K562 (cell line): Measurements from ENCODE around the gene TNPO2. TPM values are rescaled to one million over a fixed set of nuclear protein-coding genes. Genes with fewer than 3 reads are reported as not detected.
A peak's percentile ranks its signal among the peaks of the same experiment; 100 is the strongest.

ENCODE experiments used
- ATAC-seq: fragments of 200-7000 bp; cut with Tn5 transposase; 3 replicates; pipeline ENCODE4 v1.9.1; 2020; ENCODE audit warnings: moderate library complexity
- BruUV-seq: library from RNA; stranded (reverse); fragments of 400-500 nt; replicated peaks from 2 replicates; lab custom pipeline; 2021; lab: Mats Ljungman, UMichigan
- CTCF ChIA-PET: fragments of 300-600 bp; formaldehyde crosslinking; extraction: SDS; loops from one replicate; lab custom pipeline; 2021; ENCODE audit warnings: low intra/inter-chr PET ratio; lab: Yijun Ruan, JAX
- POLR2A ChIA-PET: fragments of 300-600, 350-650 bp; sonication (Branson Sonifier 250); formaldehyde crosslinking; extraction: SDS; loops from one replicate; lab custom pipeline; 2021; ENCODE audit warnings: antibody characterized with exemption, inconsistent platforms; lab: Yijun Ruan, JAX
- DNase-seq, 4 experiments: peaks; one replicate each; pipeline versions ENCODE4 v3.0.0 to v3.0.0-alpha.2; 2011 to 2018; ENCODE audit warnings: low spot score in 3 of 4, mixed read lengths in 3 of 4; ENCODE audit errors: extremely low read depth in 1 of 4
- FAIRE-seq: peaks from 2 replicates; lab custom pipeline; 2011; peaks lifted over from hg19 to GRCh38; lab: Jason Lieb, UNC
- H2AFZ ChIP-seq: 2 replicates; pipeline ENCODE4 v1.6.0; 2011; ENCODE audit warnings: low read depth, low read length, control low read depth, inconsistent platforms
- H3K27ac ChIP-seq: fragments of 200-600 bp; 3 replicates; pipeline ENCODE4 v1.8.0; 2011; ENCODE audit warnings: low read depth, mild to moderate bottlenecking, control low read depth, inconsistent platforms, low read length, moderate library complexity, mixed read lengths; ENCODE audit errors: extremely low read depth
- H3K27me3 ChIP-seq, 2 experiments: fragments of 300-600 bp in 1 of 2; 2 replicates in 1 of 2; 3 replicates in 1 of 2; pipeline versions ENCODE4 v1.6.0 to v1.8.0; 2011; ENCODE audit warnings: inconsistent platforms in 2 of 2, low read length in 2 of 2, mild to moderate bottlenecking in 1 of 2, mixed read lengths in 1 of 2, moderate library complexity in 1 of 2; ENCODE audit not compliant: control insufficient read depth in 2 of 2, insufficient read depth in 2 of 2
- H3K36me3 ChIP-seq: fragments of 300-600 bp; 3 replicates; pipeline ENCODE4 v1.8.0; 2011; ENCODE audit warnings: mild to moderate bottlenecking, low read length, inconsistent platforms; ENCODE audit not compliant: control insufficient read depth, insufficient read depth
- H3K4me1 ChIP-seq, 2 experiments: fragments of 200-600 bp in 1 of 2; replicated peaks in 1 of 2; 2 replicates in 1 of 2; 3 replicates in 1 of 2; pipeline versions ENCODE4 v1.5.1 to v1.8.0; 2011; ENCODE audit warnings: inconsistent platforms in 2 of 2, low read length in 2 of 2, mild to moderate bottlenecking in 1 of 2, mixed read lengths in 1 of 2, moderate library complexity in 1 of 2; ENCODE audit not compliant: control insufficient read depth in 2 of 2, insufficient read depth in 2 of 2
- H3K4me2 ChIP-seq: 2 replicates; pipeline ENCODE4 v1.6.1; 2011; ENCODE audit warnings: low read length, control low read depth, inconsistent platforms, mixed read lengths; ENCODE audit not compliant: insufficient read depth
- H3K4me3 ChIP-seq: fragments of 200-600 bp; sonication (generic), shearing (Covaris generic); 2 replicates; pipeline ENCODE4 v1.5.1; 2016; ENCODE audit warnings: control low read depth, inconsistent platforms
- H3K79me2 ChIP-seq: fragments of 200-600 bp; 3 replicates; pipeline ENCODE4 v1.8.0; 2011; ENCODE audit warnings: low read length, inconsistent platforms; ENCODE audit not compliant: control insufficient read depth, insufficient read depth
- H3K9ac ChIP-seq, 2 experiments: 2 replicates each; pipeline versions ENCODE4 v1.6.0 to v1.6.1; 2011; ENCODE audit warnings: low read depth in 2 of 2, low read length in 2 of 2, control low read depth in 1 of 2, inconsistent platforms in 1 of 2, mild to moderate bottlenecking in 1 of 2, mixed read lengths in 1 of 2; ENCODE audit not compliant: insufficient read depth in 1 of 2
- H3K9me1 ChIP-seq: one replicate; pipeline ENCODE4 v1.6.0; 2011; ENCODE audit warnings: inconsistent platforms, mild to moderate bottlenecking, low read length, moderate library complexity; ENCODE audit not compliant: control insufficient read depth, insufficient read depth
- H3K9me3 ChIP-seq: replicated peaks from 2 replicates; pipeline ENCODE4 v1.5.1; 2011; ENCODE audit warnings: low read depth, low read length, inconsistent platforms; ENCODE audit not compliant: control insufficient read depth, insufficient read depth
- H4K20me1 ChIP-seq: replicated peaks from 2 replicates; pipeline ENCODE4 v1.6.1; 2011; ENCODE audit warnings: low read length, inconsistent platforms, mixed read lengths; ENCODE audit not compliant: control insufficient read depth, insufficient read depth
- DNMT1 ChIP-seq: fragments of 450-650 bp; IDR thresholded peaks from 2 replicates; pipeline ENCODE4 v1.6.1; 2016; ENCODE audit warnings: antibody characterized with exemption, mild to moderate bottlenecking
- GTF2F1 ChIP-seq: IDR thresholded peaks from 2 replicates; pipeline ENCODE4 v1.6.1; 2011; ENCODE audit warnings: low read depth, low read length, improper control_type of control experiment
- IRF1 ChIP-seq: sonication (generic); formaldehyde crosslinking; IDR thresholded peaks from 2 replicates; pipeline ENCODE4 v1.8.0; 2022; ENCODE audit warnings: missing genetic modification reagents, mild to moderate bottlenecking, borderline replicate concordance
- MEF2A ChIP-seq: IDR thresholded peaks from 2 replicates; pipeline ENCODE4 v1.6.1; 2011; ENCODE audit warnings: low read depth, mild to moderate bottlenecking, low read length, moderate library complexity; ENCODE audit not compliant: control insufficient read depth
- NRF1 ChIP-seq, 2 experiments: fragments of 450-650 bp; IDR thresholded peaks in 1 of 2; conservative IDR thresholded peaks in 1 of 2; 2 replicates each; pipeline ENCODE4 v1.6.1; 2014; ENCODE audit warnings: mild to moderate bottlenecking in 2 of 2
- POLR2AphosphoS5 ChIP-seq: IDR thresholded peaks from 2 replicates; pipeline ENCODE4 v1.6.1; 2011; ENCODE audit warnings: mild to moderate bottlenecking, low read depth, low read length, moderate library complexity; ENCODE audit not compliant: control insufficient read depth, insufficient read depth
- RAD21 ChIP-seq, 2 experiments: fragments of 250-450 bp in 1 of 2; fragments of 450-650 bp in 1 of 2; sonication (Bioruptor Pico) in 1 of 2; formaldehyde crosslinking in 1 of 2; IDR thresholded peaks in 1 of 2; conservative IDR thresholded peaks in 1 of 2; 2 replicates each; pipeline versions ENCODE4 v1.4.0 to v1.8.0; 2020 to 2022; ENCODE audit warnings: mild to moderate bottlenecking in 2 of 2, moderate library complexity in 1 of 2
- TEAD1 ChIP-seq, 2 experiments: fragments of 450-650 bp in 1 of 2; sonication (generic) in 1 of 2; formaldehyde crosslinking; IDR thresholded peaks; 2 replicates each; pipeline versions ENCODE4 v1.4.0 to v1.8.0; 2020 to 2022; ENCODE audit warnings: mild to moderate bottlenecking in 2 of 2, missing genetic modification reagents in 1 of 2
- VEZF1 ChIP-seq: fragments of 200-800 bp; sonication (Bioruptor generic); IDR thresholded peaks from 2 replicates; pipeline ENCODE4 v1.6.1; 2017; ENCODE audit warnings: missing genetic modification characterization, missing compliant biosample characterization
- YY1 ChIP-seq, 3 experiments: IDR thresholded peaks; 2 replicates each; pipeline ENCODE4 v1.6.1; 2011; ENCODE audit warnings: low read length in 2 of 3, mild to moderate bottlenecking in 2 of 3, moderate library complexity in 2 of 3, borderline replicate concordance in 1 of 3, control low read depth in 1 of 3, low read depth in 1 of 3; ENCODE audit not compliant: insufficient read depth in 3 of 3, insufficient replicate concordance in 2 of 3, control insufficient read depth in 1 of 3, insufficient read length in 1 of 3; ENCODE audit errors: extremely low read depth in 1 of 3
- ZFX ChIP-seq: sonication (generic); formaldehyde crosslinking; IDR thresholded peaks from 2 replicates; pipeline ENCODE4 v1.8.0; 2022; ENCODE audit warnings: mild to moderate bottlenecking, missing genetic modification reagents, moderate library complexity
- ZNF408 ChIP-seq: fragments of 250-450 bp; sonication (Bioruptor Pico); IDR thresholded peaks from 2 replicates; pipeline ENCODE4 v1.4.0; 2020; ENCODE audit warnings: low read depth, mild to moderate bottlenecking, moderate library complexity
- WGBS: fragments of 100-300 bp; shearing (Covaris generic); methylation state at CpG from one replicate; pipeline ENCODE4 v1.1.6; 2016; ENCODE audit warnings: low coverage, mixed read lengths; ENCODE audit not compliant: insufficient coverage; ENCODE audit errors: missing lambda C conversion rate; 5-methylcytosine and 5-hydroxymethylcytosine counted together
- in situ Hi-C: fragments of 300-500 bp; cut with MboI; formaldehyde crosslinking; loops from 4 replicates; pipeline ENCODE4 v1.15.0; 2018; ENCODE audit warnings: inconsistent platforms, mixed read lengths
- intact Hi-C: fragments of 100-400 bp; cut with micrococcal nuclease; formaldehyde crosslinking; loops from 2 replicates; pipeline ENCODE4 v1.14.2; 2022
- polyA plus RNA-seq, 8 experiments: library from polyadenylated mRNA; depleted of rRNA in 4 of 8; stranded (reverse) in 5 of 8; unstranded in 3 of 8; fragments of >200 nt; fragmentation: Nextera tagmentation in 2 of 8; fragmentation: Illumina TruSeq in 1 of 8; extraction: Ambion mirVana in 2 of 8; extraction: Trizol in 1 of 8; gene quantifications; 2 replicates each; pipeline versions ENCODE4 v1.2.1 to v1.2.3, GENCODE V29; 2011 to 2014; ENCODE audit warnings: inconsistent platforms in 1 of 8, missing spikeins in 1 of 8
- total RNA-seq, 7 experiments: library from RNA; depleted of rRNA in 6 of 7; stranded (reverse); fragments of >200 nt in 6 of 7; fragmentation: Illumina TruSeq in 2 of 7; extraction: Trizol in 2 of 7; gene quantifications; 2 replicates each; pipeline versions ENCODE4 v1.2.1 to v1.2.3, GENCODE V29; 2011 to 2021; ENCODE audit warnings: low replicate concordance in 1 of 7

Gene TNPO2
- total and polyA plus RNA-seq, 9 of the 15 experiments (the other 6 are each of a cell fraction or from before 2014, with no cell fraction given): 6.0 to 126 (median 53.8) TPM

DNA sequence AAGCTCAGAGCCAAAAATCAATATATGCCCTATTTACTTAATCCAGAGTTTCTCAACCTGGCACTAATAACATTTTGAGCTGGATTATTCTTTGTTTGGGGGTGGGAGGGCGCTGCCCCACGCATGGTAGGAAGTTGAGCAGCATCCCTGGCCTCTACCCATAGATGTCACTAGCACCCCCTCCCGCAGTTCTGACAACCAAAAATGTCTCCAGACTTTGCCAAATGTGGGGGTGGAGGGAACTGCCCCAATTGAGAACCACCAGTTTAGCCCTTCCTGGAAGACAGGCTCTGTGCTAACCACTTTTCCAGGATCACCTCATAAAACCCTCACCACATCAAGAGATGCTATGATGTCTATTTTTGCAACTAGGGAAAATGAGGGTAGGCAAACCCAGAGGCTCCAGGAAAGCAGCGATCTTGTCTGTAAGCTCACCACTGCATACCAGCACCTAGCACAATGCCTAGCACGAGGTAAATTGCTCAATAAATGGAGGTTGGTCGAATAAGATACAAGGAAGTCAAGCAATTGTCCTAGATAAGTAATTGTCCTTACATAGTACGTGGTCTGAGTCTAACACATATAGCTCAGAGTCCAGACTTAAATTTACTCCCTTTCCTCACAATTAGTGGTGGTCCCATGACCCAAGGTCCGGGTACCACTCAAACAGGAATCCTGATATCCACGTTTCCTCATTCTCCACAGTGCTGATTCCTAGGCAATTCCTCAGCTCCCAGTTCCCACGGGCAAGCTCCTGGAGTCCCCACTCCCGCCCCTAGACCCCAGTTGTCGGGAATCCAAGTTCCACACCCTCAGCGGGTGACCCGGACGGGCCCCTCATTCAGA is 9.9 kb upstream of the TNPO2 start:
- peak; percentile 40 for ATAC-seq
- H3K4me2 ChIP-seq: peak overlapping the region; percentile 100
- H3K9me1 ChIP-seq: no peaks in the 10 kb centered on the region
- peak; percentile 86 for FAIRE-seq
- no peak overlapping the region for H2AFZ ChIP-seq
- POLR2A ChIA-PET: interaction anchor here (0.5 to 5.5 kb wide), 9 partner anchors 11 to 1913 kb away, joined by 3 to 50 read pairs (median 4); partner anchors contain the start of genes FBXW9, JUNB, KLF1 and TNPO2
- H3K79me2 ChIP-seq: peaks cover 65% of the 10 kb centered on the region
- peak overlapping the region; percentile 90 for H3K4me3 ChIP-seq
- BruUV-seq: TSS peak; percentile 45
- H3K36me3 ChIP-seq: peaks cover 48% of the 10 kb centered on the region
- H3K27ac ChIP-seq: peak overlapping the region; percentile 97
- no peaks in the 10 kb centered on the region for H3K9me3 ChIP-seq
- WGBS: 0% methylated on average over 15 of the region's 15 CpGs
- peak in 3 of 4 experiments; percentile 43 to 81 (median 71) for DNase-seq
- H3K4me1 ChIP-seq: peaks cover 12 to 30% of the 10 kb centered on the region in 2 experiments
- peaks cover 17% of the 10 kb centered on the region for H4K20me1 ChIP-seq
- CTCF ChIA-PET: interaction anchor here (0.7 to 1.2 kb wide), 2 partner anchors 63 to 70 kb away, joined by 3 to 5 read pairs; no protein-coding TSS in a partner anchor
- H3K9ac ChIP-seq: peak overlapping the region; percentile 97 to 98
- no peaks in the 10 kb centered on the region for H3K27me3 ChIP-seq
- in situ Hi-C loops: no loop called here
- intact Hi-C loops: loop anchor here (1.0 kb wide), 1 partner anchor 10 kb away; the partner anchor contains the start of gene TNPO2
- TF ChIP-seq YY1 (IDR thresholded peaks at IDR 0.05; ENCODE audit: borderline replicate concordance in 1 of 3, control insufficient read depth in 1 of 3, extremely low read depth in 1 of 3, insufficient read depth in 3 of 3, insufficient read length in 1 of 3, insufficient replicate concordance in 2 of 3, low read depth in 1 of 3, low read length in 2 of 3) (peak in 2 of 3 experiments; percentile 43 to 74), TEAD1 (CRISPR knock-in tag; IDR thresholded peaks at IDR 0.05) (0 out of 4 replicates have a peak, but pooled peaks of 1 of the 2 experiments have one; percentile 19), GTF2F1 (no peak), IRF1 (CRISPR knock-in tag) (no peak), VEZF1 (CRISPR knock-in tag) (peak; percentile 63), RAD21 (CRISPR knock-in tag; conservative IDR thresholded peaks at IDR 0.05 in 1 of 2, IDR thresholded peaks at IDR 0.05 in 1 of 2) (peak; percentile 23 to 28; a peak in 3 of 4 replicates), DNMT1 (no peak), MEF2A (no peak), ZFX (CRISPR knock-in tag) (no peak), NRF1 (conservative IDR thresholded peaks at IDR 0.05 in 1 of 2, IDR thresholded peaks at IDR 0.05 in 1 of 2) (peak; percentile 44 to 53), ZNF408 (CRISPR knock-in tag) (no peak), POLR2AphosphoS5 (0 out of 2 replicates have a peak, but pooled peaks have one; percentile 12)
